Chondrocyte (in vitro differentiated cells): Measurements from ENCODE around the gene DDAH1. TPM values are rescaled to one million over a fixed set of nuclear protein-coding genes. Genes with fewer than 3 reads are reported as not detected.

ENCODE experiments used
- DNase-seq: peaks from one replicate; pipeline ENCODE4 v3.0.0; 2021; ENCODE audit warnings: mixed read lengths, low spot score
- H3K27ac Mint-ChIP-seq: one replicate; pipeline ENCODE4 v1.8.0; 2021; ENCODE audit warnings: mild to moderate bottlenecking, moderate library complexity, mixed read lengths; ENCODE audit not compliant: unreplicated experiment
- H3K27me3 Mint-ChIP-seq: 2 replicates; pipeline ENCODE4 v1.8.0; 2021; ENCODE audit warnings: low read depth, mixed read lengths
- H3K36me3 Mint-ChIP-seq: 2 replicates; pipeline ENCODE4 v1.8.0; 2021; ENCODE audit warnings: low read depth, mixed read lengths
- H3K4me1 Mint-ChIP-seq: 2 replicates; pipeline ENCODE4 v1.8.0; 2021; ENCODE audit warnings: low read depth, mild to moderate bottlenecking, mixed read lengths
- H3K4me3 Mint-ChIP-seq: one replicate; pipeline ENCODE4 v1.8.0; 2021; ENCODE audit warnings: mild to moderate bottlenecking, moderate library complexity, mixed read lengths; ENCODE audit not compliant: unreplicated experiment
- H3K9me3 Mint-ChIP-seq: 2 replicates; pipeline ENCODE4 v1.8.0; 2021; ENCODE audit warnings: low read depth, mixed read lengths
- CTCF ChIP-seq: fragments of 200-600 bp; sonication (generic); IDR thresholded peaks from 2 replicates; pipeline ENCODE4 v1.5.0; 2021; ENCODE audit warnings: antibody characterized with exemption, mild to moderate bottlenecking, moderate library complexity
- total RNA-seq: library from RNA; stranded (reverse); gene quantifications from 3 replicates; pipeline ENCODE4 v1.2.1, GENCODE V29; 2021

The DDAH1 gene
- total RNA-seq, 1 donor from 2014 or later, result 91.8 TPM

- Mint-ChIP-seq H3K4me3 (no peak overlapping the region), H3K36me3 (no peaks in the 10 kb centered on the region), H3K9me3 (no peaks in the 10 kb centered on the region), H3K27ac (no peak overlapping the region), H3K27me3 (no peaks in the 10 kb centered on the region), H3K4me1 (peaks cover 7% of the 10 kb centered on the region)
- DNase-seq, result no peak
- TF ChIP-seq CTCF, result no peak
These were observed 180.8 kb downstream of the DDAH1 start for GRCh38 chr1:85284202-85284601.

- Mint-ChIP-seq H3K9me3 (no peaks in the 10 kb centered on the region), H3K27me3 (no peaks in the 10 kb centered on the region), H3K36me3 (no peaks in the 10 kb centered on the region), H3K27ac (no peak overlapping the region), H3K4me1 (peaks cover 12% of the 10 kb centered on the region), H3K4me3 (no peak overlapping the region)
- DNase-seq, result no peak
- no peak for TF ChIP-seq CTCF
These were observed 181.3 kb downstream of the DDAH1 start for GRCh38 chr1:85283475-85284199.

- DNase-seq, result no peak
- no peak overlapping the region for H3K27ac Mint-ChIP-seq
- H3K36me3 Mint-ChIP-seq, result no peaks in the 10 kb centered on the region
- TF ChIP-seq CTCF, result no peak
- H3K4me3 Mint-ChIP-seq, result no peak overlapping the region
- H3K4me1 Mint-ChIP-seq, result peaks cover 15% of the 10 kb centered on the region
- H3K27me3 Mint-ChIP-seq, result no peaks in the 10 kb centered on the region
- H3K9me3 Mint-ChIP-seq, result no peaks in the 10 kb centered on the region
These were observed 182.5 kb downstream of the DDAH1 start for GRCh38 chr1:85282424-85282823.

- no peak overlapping the region for H3K27ac Mint-ChIP-seq
These were observed 184.3 kb downstream of the DDAH1 start for GRCh38 chr1:85280636-85281035.

GRCh38 chr1:85279458-85280080 lies 185.4 kb downstream of the DDAH1 start:
- peak overlapping the region; percentile 39 for H3K4me3 Mint-ChIP-seq
- no peaks in the 10 kb centered on the region for H3K36me3 Mint-ChIP-seq
- no peak for TF ChIP-seq CTCF
- no peak for DNase-seq
- no peaks in the 10 kb centered on the region for H3K9me3 Mint-ChIP-seq
- H3K27me3 Mint-ChIP-seq, result no peaks in the 10 kb centered on the region
- peaks cover 33% of the 10 kb centered on the region for H3K4me1 Mint-ChIP-seq
- peak overlapping the region; percentile 91 for H3K27ac Mint-ChIP-seq

More at GRCh38 chr1:85280636-85281035, 184.3 kb downstream of the DDAH1 start:
- H3K27me3 Mint-ChIP-seq, result no peaks in the 10 kb centered on the region
- no peak for DNase-seq
- no peaks in the 10 kb centered on the region for H3K36me3 Mint-ChIP-seq
- no peak overlapping the region for H3K4me3 Mint-ChIP-seq
- no peaks in the 10 kb centered on the region for H3K9me3 Mint-ChIP-seq
- peaks cover 23% of the 10 kb centered on the region for H3K4me1 Mint-ChIP-seq
- no peak for TF ChIP-seq CTCF
